COLO668 (cell line): Measurements from ENCODE around the gene CWC22.
"Not testable (repeated sequence)": the region's sequence is repeated elsewhere in the genome, so short reads cannot be mapped to it uniquely, and the experiment has no call there.

Experiments
- DNase-seq: peaks from one replicate; lab custom pipeline; 2025; ENCODE audit not compliant: unreplicated experiment; lab: John Stamatoyannopoulos, UW

Gene CWC22

DNA sequence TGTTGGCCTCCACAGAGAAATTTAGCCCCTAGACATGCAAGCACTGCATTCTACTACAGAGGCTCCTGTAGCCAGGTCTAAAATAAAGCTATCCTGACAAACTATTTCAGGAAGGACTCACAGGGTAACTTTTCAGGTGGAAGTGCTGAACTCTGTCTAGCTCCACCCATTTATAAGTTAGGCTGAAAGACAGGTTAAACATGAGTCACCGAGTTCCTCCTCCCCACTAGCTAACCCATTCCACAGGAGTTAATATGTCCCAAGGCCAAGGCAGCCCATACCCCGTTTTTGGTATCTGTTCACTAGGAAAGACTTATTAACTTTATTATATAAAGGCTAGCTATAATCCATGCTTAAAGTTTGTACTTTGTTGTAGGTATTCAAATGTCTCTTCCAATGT lies 3.5 kb downstream of the CWC22 start:
- DNase-seq, result no peak

DNA sequence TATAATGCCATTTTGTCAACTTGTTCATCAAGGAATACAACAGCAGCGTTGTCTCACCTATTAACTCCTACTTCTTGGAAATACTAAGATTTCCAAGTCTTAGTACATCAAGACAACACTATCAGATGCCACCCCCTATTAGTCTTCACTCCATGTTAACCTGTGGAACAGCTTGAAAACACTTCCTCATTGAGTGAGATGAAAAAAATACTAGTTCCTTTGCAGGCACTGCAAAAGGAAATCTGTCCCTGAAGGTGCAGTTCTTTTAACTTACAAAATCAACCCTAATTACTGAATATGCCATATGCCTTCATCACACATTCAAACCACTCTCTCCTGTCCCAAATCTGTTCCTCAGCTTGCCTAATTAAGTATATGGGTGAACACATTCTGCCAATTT lies 4.0 kb downstream of the CWC22 start:
- DNase-seq, result no peak

DNA sequence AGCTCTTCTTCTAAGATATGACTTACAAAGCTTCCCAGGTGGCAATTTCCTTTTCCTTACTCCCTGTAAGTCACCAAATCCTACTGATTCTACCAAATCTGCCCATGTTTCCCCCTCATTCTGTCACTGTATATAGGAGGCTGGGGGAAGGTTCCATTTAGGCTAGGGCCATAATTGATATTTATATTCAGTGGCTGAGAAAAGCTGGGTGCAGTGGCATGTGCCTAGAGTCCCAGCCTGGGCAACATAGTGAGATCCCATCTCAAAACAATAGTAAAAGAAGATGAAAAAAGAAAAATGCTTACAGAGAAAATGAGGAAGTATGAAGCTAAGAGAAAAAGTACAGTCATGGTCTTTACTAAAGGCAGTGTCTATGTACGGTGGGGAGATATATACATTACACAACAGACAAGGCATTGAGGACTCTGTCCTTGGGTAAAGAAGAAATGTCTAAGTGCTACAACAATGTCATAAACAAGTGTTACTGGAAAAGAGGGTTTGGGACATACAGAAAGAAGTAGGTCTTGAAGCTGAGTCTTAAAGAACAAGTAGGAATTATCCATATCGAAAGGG lies 4.8 kb downstream of the CWC22 start:
- no peak for DNase-seq

DNA sequence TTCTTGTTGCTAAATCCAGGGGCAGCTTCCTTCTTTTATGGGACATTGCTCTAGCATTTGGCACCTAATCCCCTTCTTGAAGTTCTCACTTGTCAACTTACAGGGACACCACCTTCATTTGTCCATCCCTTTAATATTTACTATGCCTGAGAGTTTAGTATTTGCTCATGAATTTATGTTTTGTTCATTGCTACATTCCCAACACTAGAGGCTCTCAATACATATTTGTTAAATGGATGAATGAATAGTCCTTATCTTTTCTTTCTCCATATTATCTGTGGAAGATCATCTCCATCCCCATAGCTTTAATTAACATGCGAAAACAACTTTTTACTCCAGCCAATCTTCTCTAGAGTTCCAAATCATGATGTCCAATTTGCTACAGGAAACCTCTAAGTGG lies 5.4 kb downstream of the CWC22 start:
- DNase-seq, result no peak

DNA sequence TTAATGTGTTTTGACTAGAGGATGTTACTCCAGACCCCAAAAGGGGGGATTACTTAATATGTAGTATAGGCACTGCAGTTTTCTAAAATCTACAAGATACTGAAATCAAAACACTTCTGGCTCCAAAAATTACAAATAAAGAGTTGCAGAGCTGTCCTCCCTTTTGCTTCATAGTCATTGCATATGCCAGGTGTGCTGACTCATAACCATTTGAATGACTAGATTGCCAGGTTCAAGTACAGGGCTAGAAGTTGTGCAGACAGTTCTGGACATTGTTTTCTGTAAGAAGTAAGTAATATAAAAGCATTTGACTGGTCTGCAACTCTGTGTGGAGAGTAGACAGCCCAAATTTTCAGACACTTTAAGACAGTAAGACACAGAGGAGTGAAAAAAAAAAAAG lies 6.7 kb downstream of the CWC22 start:
- no peak for DNase-seq

DNA sequence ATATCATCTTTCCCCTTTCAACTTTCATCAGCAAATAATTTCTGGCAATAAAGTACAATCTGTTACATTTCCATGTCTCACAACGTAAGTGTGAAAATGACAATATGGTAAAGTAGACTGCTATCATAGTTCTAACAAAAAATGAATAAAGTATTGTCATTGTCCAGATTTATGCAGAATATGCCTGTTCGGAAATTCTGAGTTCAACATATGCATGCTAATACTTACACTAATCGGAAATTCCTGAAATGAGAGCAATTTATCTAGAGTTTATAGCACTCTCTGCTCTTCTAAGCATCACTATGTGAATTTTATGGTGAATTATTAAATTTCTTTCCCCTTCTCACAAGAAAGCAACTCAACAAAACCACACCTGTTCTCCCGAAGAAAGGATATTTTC lies 8.1 kb downstream of the CWC22 start:
- DNase-seq, result no peak

DNA sequence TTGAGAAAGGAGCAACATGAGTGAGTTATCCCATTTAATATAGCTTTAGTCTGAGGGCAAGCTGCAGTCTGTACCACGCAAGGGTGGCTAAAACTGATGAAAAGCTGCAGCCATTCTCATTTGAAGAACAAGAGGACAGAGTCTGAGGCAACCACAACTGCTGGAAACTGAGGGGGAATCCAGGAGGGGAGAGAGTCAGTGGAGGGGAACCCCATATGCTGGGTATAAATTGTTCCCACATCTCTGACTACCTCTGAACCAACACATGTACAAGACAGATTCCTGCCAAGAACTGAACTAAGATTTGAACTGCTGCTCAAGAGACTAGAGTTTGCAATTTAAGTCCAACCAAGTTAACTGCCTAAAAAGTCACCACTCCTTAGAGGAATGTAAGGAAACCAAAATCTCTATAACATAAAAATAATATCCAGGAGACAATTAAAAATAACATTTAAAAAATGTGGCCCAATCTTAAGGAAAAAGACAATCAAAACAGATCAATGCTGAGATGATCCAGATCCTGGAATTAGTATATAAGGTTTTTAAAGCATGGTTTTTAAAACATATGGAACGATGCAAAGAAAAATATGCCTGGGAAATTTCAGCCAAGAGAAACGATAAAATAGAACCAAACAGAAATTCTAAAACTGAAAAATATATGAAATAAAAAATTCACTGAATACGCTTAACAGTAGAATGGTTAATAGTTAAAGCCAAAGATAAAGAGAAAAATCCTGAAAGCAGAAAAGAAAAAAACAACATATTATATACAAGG lies 11.2 kb downstream of the CWC22 start:
- no peak for DNase-seq

DNA sequence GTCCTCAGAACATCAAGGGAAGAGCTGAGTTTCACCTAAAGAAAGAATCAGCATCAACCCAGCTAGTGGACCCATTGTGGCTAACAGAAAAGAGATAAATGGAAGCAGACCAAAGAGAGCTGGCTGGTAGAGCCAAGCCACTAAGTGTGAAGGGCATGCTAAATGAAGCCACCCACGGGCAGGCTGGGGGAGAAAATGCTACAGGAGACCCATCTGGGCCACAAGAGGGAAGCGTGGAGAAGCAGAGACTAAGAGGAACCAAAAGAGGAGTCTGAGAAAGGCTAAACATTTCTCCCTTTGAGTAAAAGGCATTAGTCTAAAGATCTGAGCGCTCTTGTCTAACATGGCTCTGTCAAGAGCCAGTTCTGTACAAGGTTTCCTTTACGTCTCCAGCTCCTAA lies 15.8 kb downstream of the CWC22 start:
- peak; percentile 22 for DNase-seq

DNA sequence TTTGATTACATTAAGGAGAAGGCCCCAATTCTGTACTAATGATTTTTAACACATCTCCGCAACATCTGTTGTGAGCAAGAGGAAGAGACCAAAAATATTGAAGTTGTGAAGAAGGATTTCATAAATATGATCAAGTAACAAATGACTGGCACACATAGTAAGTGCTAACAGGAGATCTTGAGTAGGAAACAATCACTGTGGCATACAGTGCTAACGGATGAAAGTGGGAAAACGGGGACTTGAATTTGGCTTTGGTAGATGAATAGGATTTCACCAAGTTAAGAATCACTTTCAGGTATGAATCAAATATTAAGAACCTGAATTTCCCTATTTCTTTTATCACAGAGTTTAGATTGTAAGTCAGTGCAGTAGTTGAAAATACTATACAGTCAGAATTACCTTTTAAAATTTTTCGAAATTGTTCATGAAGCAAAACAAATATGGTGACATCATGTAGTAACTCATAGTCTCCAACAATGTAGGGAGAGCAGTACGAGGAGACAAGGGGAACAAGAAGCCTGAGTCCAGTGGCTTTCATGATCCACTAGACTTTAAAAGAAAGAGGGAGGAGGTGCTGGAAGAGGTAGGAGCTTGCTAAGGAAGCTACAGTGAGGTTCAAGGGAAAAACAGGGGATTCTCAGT lies 16.3 kb downstream of the CWC22 start:
- no peak for DNase-seq

DNA sequence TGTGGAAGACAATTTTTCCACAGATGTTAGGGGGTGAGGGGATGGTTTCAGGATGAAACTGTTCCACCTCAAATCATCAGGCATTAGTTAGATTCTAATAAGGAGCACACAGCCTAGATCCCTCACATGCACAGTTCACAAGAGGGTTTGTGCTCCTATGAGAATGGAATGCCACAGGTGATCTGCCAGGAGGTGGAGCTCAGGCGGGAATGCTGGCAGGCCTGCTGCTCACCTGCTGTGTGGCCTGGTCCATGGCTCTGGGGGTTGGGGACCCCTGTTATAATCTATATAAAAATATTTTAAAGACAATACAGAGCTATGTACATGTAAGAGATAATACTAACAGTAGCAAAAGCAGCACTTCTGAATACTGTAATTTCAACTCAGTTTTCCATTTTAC lies 19.2 kb downstream of the CWC22 start:
- DNase-seq, result no peak

DNA sequence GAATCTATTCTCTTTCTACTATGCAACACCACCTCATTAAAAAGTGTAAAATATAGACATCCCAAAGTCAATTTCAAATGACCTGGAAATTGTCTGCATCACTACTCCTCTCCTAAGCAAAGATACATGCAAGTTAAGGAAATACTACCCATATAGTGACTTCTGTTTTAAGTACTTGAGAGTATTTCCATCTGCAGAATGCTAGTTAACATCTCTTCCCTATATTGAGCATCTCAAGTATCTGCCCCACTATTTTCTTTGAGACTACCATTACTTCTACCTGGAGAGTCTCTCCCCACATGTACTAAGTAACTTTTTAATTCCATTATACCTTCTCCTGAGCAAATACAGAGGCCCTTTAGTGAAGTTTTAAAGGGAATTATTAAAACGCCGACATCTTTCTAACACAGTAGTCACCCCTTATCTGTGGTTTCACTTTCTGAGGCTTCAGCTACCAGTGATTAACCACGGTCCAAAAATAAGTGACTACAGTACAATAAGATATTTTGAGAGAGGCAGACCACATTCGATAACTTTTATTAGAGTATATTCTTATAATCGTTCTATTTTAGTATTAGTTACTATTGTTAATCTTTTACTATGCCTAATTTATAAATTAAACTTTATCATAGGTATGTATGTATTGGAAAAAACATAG lies 21.8 kb downstream of the CWC22 start:
- no peak for DNase-seq

DNA sequence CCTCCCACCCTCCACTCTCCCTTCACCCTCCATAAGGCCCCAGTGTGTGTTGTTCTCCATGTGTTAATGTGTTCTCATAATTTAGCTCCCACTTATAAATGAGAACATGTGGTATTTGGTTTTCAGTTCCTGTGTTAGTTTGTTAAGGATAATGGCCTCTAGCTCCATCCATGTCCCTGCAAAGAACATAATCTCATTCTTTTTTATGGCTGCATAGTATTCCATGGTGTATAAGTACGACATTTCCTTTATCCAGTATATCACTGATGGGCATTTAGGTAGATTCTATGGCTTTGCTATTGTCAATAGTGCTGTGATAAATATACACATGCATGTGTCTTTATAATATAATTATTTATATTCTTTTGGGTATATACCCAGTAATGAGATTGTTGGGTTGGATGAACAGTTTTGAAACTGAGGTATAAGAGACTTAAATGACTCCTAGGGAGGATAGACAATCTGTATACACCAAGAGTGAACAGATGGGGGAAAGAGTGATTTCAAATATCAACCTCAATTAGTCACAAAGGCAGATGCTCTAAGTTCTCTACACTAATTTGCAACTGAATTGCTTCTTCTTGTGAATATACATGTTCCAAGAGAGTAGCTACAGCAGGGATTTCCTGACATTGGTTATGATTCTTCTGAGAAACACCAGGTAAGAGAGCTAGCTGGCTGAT lies 23.7 kb downstream of the CWC22 start:
- DNase-seq, result no peak

DNA sequence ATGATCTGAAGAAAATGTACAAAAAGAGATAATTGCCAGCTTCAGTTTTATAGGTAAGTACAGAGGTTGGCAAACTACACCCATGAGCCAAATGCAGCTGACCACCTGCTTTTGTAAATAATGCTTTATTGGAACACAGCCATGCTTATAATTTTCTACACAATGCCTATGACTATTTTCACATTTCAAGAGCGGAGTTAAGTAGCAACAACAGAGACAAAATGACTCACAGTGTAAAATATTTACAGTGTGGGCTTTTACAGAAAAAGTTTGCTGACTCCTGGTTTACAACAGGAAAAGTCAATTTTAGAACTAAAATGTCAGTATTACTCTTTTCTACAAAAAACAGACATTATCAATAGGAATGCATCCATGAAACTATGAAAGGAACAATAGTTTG lies 26.0 kb downstream of the CWC22 start:
- no peak for DNase-seq

DNA sequence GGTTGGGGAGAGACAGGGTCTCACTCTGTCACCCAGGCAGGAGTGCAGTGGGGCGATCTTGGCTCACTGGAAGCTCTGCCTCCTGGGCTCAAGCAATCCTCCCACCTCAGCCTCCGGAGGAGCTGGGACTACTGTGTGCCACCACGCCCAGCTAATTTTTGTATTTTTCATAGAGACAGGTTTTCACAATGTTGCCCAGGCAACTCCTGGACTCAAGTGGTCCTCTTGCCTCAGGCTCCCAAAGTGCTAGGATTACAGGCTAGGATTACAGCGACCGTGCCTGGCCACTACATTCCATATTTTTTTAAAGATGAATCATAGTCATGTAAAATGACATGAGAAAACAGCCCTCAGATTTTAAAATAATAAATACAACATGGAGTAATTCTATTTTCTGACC lies 32.3 kb downstream of the CWC22 start:
- no peak for DNase-seq

DNA sequence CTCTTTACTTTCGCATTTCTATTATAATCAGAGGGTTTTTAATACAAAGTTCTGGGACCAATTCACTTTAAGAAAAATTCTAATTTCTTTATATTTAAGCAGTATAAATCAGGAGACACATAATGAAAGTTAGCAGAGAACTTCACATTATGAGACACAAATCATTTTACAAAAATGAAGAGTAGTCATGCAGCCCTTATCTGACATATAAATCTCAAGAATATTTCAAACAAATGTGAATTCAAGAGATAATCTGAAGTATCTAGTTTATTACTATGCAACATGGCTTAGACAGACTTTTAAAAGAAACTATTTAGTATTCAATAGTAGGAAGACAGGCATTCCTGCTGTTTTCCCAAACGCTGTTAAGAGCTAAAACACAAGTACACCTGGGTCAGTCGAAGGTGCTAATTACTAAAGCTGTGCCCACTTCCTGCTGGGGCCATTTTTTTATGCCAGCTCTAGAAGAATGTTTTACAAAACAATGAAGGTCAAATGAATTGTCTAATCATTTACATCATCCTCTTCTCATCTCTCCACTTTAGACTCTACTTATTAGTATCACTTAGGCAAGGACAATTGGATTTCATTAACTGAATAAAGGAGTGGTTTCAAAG lies 40.2 kb downstream of the CWC22 start:
- DNase-seq, result no peak

DNA sequence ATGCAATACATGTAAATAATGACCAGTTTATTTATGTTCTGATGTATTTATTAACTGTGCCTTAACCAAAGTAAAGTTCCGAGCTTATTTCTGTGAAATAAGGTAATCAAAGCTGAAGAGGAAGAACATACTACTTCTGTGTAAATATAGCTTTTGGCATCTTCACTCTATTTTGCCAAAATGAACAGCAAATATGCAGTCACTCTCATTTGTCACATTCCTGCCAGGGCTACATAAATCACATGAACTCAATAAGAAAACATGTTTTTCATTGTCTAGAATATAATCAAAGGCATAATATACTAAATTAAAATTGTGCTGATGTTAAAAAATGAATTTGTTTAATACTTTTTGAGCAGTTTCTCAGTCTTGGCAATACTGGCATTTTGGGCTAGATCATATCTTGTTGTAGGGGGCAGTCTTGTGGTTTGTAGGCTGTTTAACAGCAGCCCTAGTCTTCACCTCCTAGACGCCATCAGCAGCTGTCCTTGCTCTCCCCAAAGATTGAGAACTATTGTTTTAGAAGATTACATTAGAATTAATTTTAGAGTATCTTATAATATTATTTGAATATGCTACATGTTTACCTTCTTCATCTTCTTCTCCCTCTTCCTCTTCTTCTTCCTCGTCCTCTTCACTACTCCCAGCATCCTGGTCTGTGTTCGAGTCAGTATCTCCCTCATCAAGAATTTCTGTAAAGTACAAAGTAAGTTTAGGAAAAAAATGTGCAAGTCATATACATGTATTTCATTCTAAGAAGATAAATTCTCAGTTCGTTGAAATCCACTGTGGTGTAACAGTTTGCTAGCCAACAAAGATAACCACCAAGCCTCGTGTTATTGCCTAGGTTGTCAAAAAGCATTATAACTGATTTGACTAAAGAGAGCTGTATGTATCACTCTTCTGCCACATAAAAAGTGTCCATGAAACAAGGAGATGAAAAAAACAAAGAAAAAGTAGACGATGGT lies 41.5 kb downstream of the CWC22 start:
- DNase-seq, result no peak

DNA sequence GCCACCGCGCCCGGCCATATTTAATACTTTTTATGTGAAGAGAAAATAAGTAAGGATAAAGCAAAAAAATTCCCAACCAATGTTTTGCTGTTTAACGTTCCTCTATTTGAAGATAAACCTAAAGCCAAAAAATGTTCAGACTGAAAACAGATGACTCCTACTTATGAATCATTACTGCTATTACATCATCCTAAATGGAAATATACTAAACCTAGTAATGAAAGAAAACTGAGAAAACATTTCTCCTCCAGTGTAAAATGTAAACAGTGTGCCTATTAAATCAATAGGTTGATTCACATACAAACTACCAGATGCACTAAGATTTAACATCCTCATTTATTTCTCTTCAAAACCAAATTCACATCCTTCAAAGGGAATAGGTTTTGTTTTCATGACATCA lies 43.5 kb downstream of the CWC22 start:
- no peak for DNase-seq

DNA sequence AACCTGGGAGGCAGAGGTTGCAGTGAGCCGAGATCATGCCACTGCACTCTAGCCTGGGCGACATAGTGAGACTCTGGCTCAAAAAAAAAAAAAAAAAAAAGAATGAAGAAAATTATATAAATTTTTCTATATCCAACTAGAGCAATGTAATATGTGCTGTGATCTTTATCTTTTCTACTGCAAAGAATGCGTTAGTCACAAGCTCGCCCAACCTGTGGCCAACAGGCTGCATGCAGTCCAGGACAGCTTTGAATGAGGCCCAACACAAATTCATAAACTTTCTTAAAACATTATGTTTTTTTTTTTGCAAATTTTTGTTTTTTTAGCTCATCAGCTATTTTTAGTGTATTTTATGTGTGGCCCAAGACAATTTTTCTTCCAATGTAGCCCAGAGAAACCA lies 48.8 kb downstream of the CWC22 start:
- not testable (repeated sequence) for DNase-seq

DNA sequence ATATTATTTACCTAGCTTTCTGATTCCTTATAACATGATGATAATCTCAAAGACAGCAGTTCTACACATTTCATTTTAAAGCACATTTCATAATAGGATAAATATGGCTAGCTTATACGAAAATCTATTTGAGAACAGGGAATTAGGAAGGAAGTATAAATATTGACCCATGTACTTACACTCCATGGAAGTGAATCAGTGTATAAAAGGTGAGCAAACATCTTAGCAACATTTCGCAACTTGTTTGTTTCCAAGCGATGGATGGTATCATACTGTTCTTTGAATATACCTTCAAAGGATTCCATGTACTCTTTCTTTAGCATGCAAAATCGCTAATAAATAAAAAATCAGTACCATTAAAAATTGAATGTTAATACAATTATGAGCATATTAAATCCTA lies 53.1 kb downstream of the CWC22 start:
- DNase-seq, result no peak

DNA sequence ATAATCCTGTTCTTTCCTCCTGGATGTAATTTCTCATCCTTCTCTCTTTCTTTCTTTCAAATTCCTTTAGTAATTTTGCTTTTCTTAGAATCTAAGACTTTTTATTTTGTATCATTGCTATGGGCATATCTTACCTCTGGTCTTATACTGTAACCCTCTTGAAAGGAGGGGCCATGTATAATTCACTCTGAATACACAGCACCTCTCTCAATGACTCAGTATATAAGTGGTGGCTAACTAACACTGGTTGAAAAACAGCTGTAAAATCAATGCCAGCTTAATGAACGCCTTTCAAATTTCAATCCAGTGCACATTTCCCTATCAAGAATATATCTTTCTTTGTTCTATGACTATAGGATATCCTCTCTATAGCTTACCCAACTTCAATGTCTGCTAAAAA lies 53.7 kb downstream of the CWC22 start:
- no peak for DNase-seq
